Panc1 (cell line): ENCODE data around the gene EPHA3. TPM values are rescaled to one million over a fixed set of nuclear protein-coding genes. Genes with fewer than 3 reads are reported as not detected.

ENCODE experiments used
- ATAC-seq: fragments of 200-7000 bp; cut with Tn5 transposase; 2 replicates; pipeline ENCODE4 v1.9.1; 2020; ENCODE audit warnings: mild to moderate bottlenecking, moderate library complexity
- BruUV-seq: library from RNA; stranded (reverse); fragments of 400-500 nt; replicated peaks from 2 replicates; lab custom pipeline; 2021; lab: Mats Ljungman, UMichigan
- CTCF ChIA-PET: fragments of 300-600 bp; sonication (Branson Sonifier 250); formaldehyde crosslinking; loops from one replicate; lab custom pipeline; 2022; ENCODE audit warnings: antibody characterized with exemption; lab: Charles Lee
- POLR2A ChIA-PET: fragments of 300-600 bp; sonication (Branson Sonifier 250); formaldehyde crosslinking; loops from one replicate; lab custom pipeline; 2022; ENCODE audit warnings: antibody characterized with exemption; lab: Charles Lee
- DNase-seq: peaks from one replicate; pipeline ENCODE4 v3.0.0-alpha.2; 2010; ENCODE audit warnings: low read depth, low spot score
- H3K27ac ChIP-seq: 2 replicates; pipeline ENCODE4 v1.5.1; 2011; ENCODE audit warnings: mild to moderate bottlenecking, low read length, inconsistent platforms
- H3K27me3 ChIP-seq: fragments of 200-500 bp; sonication (Bioruptor generic); 2 replicates; pipeline ENCODE4 v1.6.0; 2014; ENCODE audit warnings: low read length, inconsistent platforms; ENCODE audit not compliant: control insufficient read depth, insufficient read depth
- H3K36me3 ChIP-seq: fragments of 200-500 bp; sonication (Bioruptor generic); 2 replicates; pipeline ENCODE4 v1.5.1; 2014; ENCODE audit warnings: inconsistent platforms, mild to moderate bottlenecking, low read length, moderate library complexity; ENCODE audit not compliant: control insufficient read depth, insufficient read depth
- H3K4me1 ChIP-seq: 2 replicates; pipeline ENCODE4 v1.5.1; 2011; ENCODE audit warnings: inconsistent platforms, mild to moderate bottlenecking, low read length, moderate library complexity; ENCODE audit not compliant: control insufficient read depth, insufficient read depth
- H3K4me3 ChIP-seq, 2 experiments: 2 replicates each; pipeline ENCODE4 v1.5.1; 2011 to 2012; ENCODE audit warnings: low read depth in 2 of 2, low read length in 2 of 2, mild to moderate bottlenecking in 2 of 2, inconsistent platforms in 1 of 2, moderate library complexity in 1 of 2
- H3K9me3 ChIP-seq: fragments of 200-500 bp; sonication (Bioruptor generic); 2 replicates; pipeline ENCODE4 v1.5.1; 2014; ENCODE audit warnings: low read depth, mild to moderate bottlenecking, inconsistent platforms, low read length, moderate library complexity; ENCODE audit not compliant: control insufficient read depth, insufficient read depth
- POLR2AphosphoS5 ChIP-seq: IDR thresholded peaks from 2 replicates; pipeline ENCODE4 v1.6.1; 2012; ENCODE audit warnings: mild to moderate bottlenecking, low read depth, low read length, moderate library complexity
- SIN3A ChIP-seq: IDR thresholded peaks from 2 replicates; pipeline ENCODE4 v1.6.1; 2012; ENCODE audit warnings: low read depth, mild to moderate bottlenecking, low read length, moderate library complexity, borderline replicate concordance; ENCODE audit not compliant: insufficient read depth
- TCF7L2 ChIP-seq: IDR thresholded peaks from 2 replicates; pipeline ENCODE4 v1.6.1; 2011; ENCODE audit warnings: mild to moderate bottlenecking, low read depth, low read length, inconsistent platforms
- in situ Hi-C: cut with HindIII; loops from 2 replicates; pipeline ENCODE4 v1.10.0; 2016; ENCODE audit warnings: low sequenced_read_pairs, low pct_unique_long_range_greater_than_20kb
- intact Hi-C: fragments of 100-400 bp; cut with micrococcal nuclease; formaldehyde crosslinking; loops from one replicate; pipeline ENCODE4 v1.10.0; 2022; ENCODE audit not compliant: unreplicated experiment
- total RNA-seq: library from RNA; stranded (reverse); gene quantifications from one replicate; pipeline ENCODE4 v1.2.1, GENCODE V29; 2021; ENCODE audit not compliant: unreplicated experiment
- TF ChIP-seq, protein P1 (sequence below), 2 experiments: IDR thresholded peaks; 2 replicates each; pipeline ENCODE4 v1.6.1; 2011 to 2012; ENCODE audit warnings: low read depth in 2 of 2, control low read depth in 1 of 2, low read length in 1 of 2, mild to moderate bottlenecking in 1 of 2, moderate library complexity in 1 of 2; ENCODE audit not compliant: insufficient read depth in 1 of 2
- TF ChIP-seq, protein P2 (sequence below): fragments of 450-650 bp; IDR thresholded peaks from 2 replicates; pipeline ENCODE4 v1.5.1; 2017; ENCODE audit warnings: mild to moderate bottlenecking

EPHA3 gene
- total RNA-seq, 1 experiment from 2014 or later: 0.05 TPM

GRCh38 chr3:89320186-89320585 is 212.8 kb downstream of the EPHA3 start:
- Histone ChIP-seq H3K27me3 (no peaks in the 10 kb centered on the region), H3K36me3 (no peaks in the 10 kb centered on the region), H3K4me1 (no peaks in the 10 kb centered on the region), H3K27ac (no peak overlapping the region), H3K9me3 (no peaks in the 10 kb centered on the region), H3K4me3 (no peak overlapping the region)
- BruUV-seq: no TSS peak
- ATAC-seq (no peak), DNase-seq (no peak)
- POLR2A ChIA-PET: no interaction called here
- intact Hi-C loops: no loop called here
- TF ChIP-seq TCF7L2 (no peak), POLR2AphosphoS5 (no peak), SIN3A (no peak)
- TF ChIP-seq, protein P1, sequence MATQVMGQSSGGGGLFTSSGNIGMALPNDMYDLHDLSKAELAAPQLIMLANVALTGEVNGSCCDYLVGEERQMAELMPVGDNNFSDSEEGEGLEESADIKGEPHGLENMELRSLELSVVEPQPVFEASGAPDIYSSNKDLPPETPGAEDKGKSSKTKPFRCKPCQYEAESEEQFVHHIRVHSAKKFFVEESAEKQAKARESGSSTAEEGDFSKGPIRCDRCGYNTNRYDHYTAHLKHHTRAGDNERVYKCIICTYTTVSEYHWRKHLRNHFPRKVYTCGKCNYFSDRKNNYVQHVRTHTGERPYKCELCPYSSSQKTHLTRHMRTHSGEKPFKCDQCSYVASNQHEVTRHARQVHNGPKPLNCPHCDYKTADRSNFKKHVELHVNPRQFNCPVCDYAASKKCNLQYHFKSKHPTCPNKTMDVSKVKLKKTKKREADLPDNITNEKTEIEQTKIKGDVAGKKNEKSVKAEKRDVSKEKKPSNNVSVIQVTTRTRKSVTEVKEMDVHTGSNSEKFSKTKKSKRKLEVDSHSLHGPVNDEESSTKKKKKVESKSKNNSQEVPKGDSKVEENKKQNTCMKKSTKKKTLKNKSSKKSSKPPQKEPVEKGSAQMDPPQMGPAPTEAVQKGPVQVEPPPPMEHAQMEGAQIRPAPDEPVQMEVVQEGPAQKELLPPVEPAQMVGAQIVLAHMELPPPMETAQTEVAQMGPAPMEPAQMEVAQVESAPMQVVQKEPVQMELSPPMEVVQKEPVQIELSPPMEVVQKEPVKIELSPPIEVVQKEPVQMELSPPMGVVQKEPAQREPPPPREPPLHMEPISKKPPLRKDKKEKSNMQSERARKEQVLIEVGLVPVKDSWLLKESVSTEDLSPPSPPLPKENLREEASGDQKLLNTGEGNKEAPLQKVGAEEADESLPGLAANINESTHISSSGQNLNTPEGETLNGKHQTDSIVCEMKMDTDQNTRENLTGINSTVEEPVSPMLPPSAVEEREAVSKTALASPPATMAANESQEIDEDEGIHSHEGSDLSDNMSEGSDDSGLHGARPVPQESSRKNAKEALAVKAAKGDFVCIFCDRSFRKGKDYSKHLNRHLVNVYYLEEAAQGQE (IDR thresholded peaks at IDR 0.05; ENCODE audit: insufficient read depth in 1 of 2, low read depth in 2 of 2, low read length in 1 of 2): no peak
- TF ChIP-seq, protein P2, sequence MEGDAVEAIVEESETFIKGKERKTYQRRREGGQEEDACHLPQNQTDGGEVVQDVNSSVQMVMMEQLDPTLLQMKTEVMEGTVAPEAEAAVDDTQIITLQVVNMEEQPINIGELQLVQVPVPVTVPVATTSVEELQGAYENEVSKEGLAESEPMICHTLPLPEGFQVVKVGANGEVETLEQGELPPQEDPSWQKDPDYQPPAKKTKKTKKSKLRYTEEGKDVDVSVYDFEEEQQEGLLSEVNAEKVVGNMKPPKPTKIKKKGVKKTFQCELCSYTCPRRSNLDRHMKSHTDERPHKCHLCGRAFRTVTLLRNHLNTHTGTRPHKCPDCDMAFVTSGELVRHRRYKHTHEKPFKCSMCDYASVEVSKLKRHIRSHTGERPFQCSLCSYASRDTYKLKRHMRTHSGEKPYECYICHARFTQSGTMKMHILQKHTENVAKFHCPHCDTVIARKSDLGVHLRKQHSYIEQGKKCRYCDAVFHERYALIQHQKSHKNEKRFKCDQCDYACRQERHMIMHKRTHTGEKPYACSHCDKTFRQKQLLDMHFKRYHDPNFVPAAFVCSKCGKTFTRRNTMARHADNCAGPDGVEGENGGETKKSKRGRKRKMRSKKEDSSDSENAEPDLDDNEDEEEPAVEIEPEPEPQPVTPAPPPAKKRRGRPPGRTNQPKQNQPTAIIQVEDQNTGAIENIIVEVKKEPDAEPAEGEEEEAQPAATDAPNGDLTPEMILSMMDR: no peak
- CTCF ChIA-PET: no interaction called here
- in situ Hi-C loops: no loop called here

GRCh38 chr3:89326997-89327396 is 219.6 kb downstream of the EPHA3 start:
- Histone ChIP-seq H3K27ac (no peak overlapping the region), H3K9me3 (no peaks in the 10 kb centered on the region), H3K36me3 (no peaks in the 10 kb centered on the region), H3K4me3 (no peak overlapping the region), H3K27me3 (no peaks in the 10 kb centered on the region), H3K4me1 (no peaks in the 10 kb centered on the region)
- in situ Hi-C loops (no loop called here), intact Hi-C loops (no loop called here)
- ChIA-PET POLR2A (no interaction called here), CTCF (no interaction called here)
- no TSS peak for BruUV-seq
- ATAC-seq: no peak
- no peak for DNase-seq
- TF ChIP-seq, protein P1 (IDR thresholded peaks at IDR 0.05; ENCODE audit: insufficient read depth in 1 of 2, low read depth in 2 of 2, low read length in 1 of 2): no peak
- TF ChIP-seq, protein P2: no peak
- no peak for TF ChIP-seq SIN3A
